K562 (cell line): ENCODE results near the gene NUP205. TPM values are rescaled to one million over a fixed set of nuclear protein-coding genes. Genes with fewer than 3 reads are reported as not detected.

ENCODE experiments used
- ATAC-seq: fragments of 200-7000 bp; cut with Tn5 transposase; 3 replicates; pipeline ENCODE4 v1.9.1; 2020; ENCODE audit warnings: moderate library complexity
- BruUV-seq: library from RNA; stranded (reverse); fragments of 400-500 nt; replicated peaks from 2 replicates; lab custom pipeline; 2021; lab: Mats Ljungman, UMichigan
- CTCF ChIA-PET: fragments of 300-600 bp; formaldehyde crosslinking; extraction: SDS; loops from one replicate; lab custom pipeline; 2021; ENCODE audit warnings: low intra/inter-chr PET ratio; lab: Yijun Ruan, JAX
- POLR2A ChIA-PET: fragments of 300-600, 350-650 bp; sonication (Branson Sonifier 250); formaldehyde crosslinking; extraction: SDS; loops from one replicate; lab custom pipeline; 2021; ENCODE audit warnings: antibody characterized with exemption, inconsistent platforms; lab: Yijun Ruan, JAX
- DNase-seq, 4 experiments: peaks; one replicate each; pipeline versions ENCODE4 v3.0.0 to v3.0.0-alpha.2; 2011 to 2018; ENCODE audit warnings: low spot score in 3 of 4, mixed read lengths in 3 of 4; ENCODE audit errors: extremely low read depth in 1 of 4
- FAIRE-seq: peaks from 2 replicates; lab custom pipeline; 2011; peaks lifted over from hg19 to GRCh38; lab: Jason Lieb, UNC
- H2AFZ ChIP-seq: 2 replicates; pipeline ENCODE4 v1.6.0; 2011; ENCODE audit warnings: low read depth, low read length, control low read depth, inconsistent platforms
- H3K27ac ChIP-seq: fragments of 200-600 bp; 3 replicates; pipeline ENCODE4 v1.8.0; 2011; ENCODE audit warnings: low read depth, mild to moderate bottlenecking, control low read depth, inconsistent platforms, low read length, moderate library complexity, mixed read lengths; ENCODE audit errors: extremely low read depth
- H3K27me3 ChIP-seq, 2 experiments: fragments of 300-600 bp in 1 of 2; 2 replicates in 1 of 2; 3 replicates in 1 of 2; pipeline versions ENCODE4 v1.6.0 to v1.8.0; 2011; ENCODE audit warnings: inconsistent platforms in 2 of 2, low read length in 2 of 2, mild to moderate bottlenecking in 1 of 2, mixed read lengths in 1 of 2, moderate library complexity in 1 of 2; ENCODE audit not compliant: control insufficient read depth in 2 of 2, insufficient read depth in 2 of 2
- H3K36me3 ChIP-seq: fragments of 300-600 bp; 3 replicates; pipeline ENCODE4 v1.8.0; 2011; ENCODE audit warnings: mild to moderate bottlenecking, low read length, inconsistent platforms; ENCODE audit not compliant: control insufficient read depth, insufficient read depth
- H3K4me1 ChIP-seq, 2 experiments: fragments of 200-600 bp in 1 of 2; replicated peaks in 1 of 2; 2 replicates in 1 of 2; 3 replicates in 1 of 2; pipeline versions ENCODE4 v1.5.1 to v1.8.0; 2011; ENCODE audit warnings: inconsistent platforms in 2 of 2, low read length in 2 of 2, mild to moderate bottlenecking in 1 of 2, mixed read lengths in 1 of 2, moderate library complexity in 1 of 2; ENCODE audit not compliant: control insufficient read depth in 2 of 2, insufficient read depth in 2 of 2
- H3K4me2 ChIP-seq: 2 replicates; pipeline ENCODE4 v1.6.1; 2011; ENCODE audit warnings: low read length, control low read depth, inconsistent platforms, mixed read lengths; ENCODE audit not compliant: insufficient read depth
- H3K4me3 ChIP-seq: fragments of 200-600 bp; sonication (generic), shearing (Covaris generic); 2 replicates; pipeline ENCODE4 v1.5.1; 2016; ENCODE audit warnings: control low read depth, inconsistent platforms
- H3K79me2 ChIP-seq: fragments of 200-600 bp; 3 replicates; pipeline ENCODE4 v1.8.0; 2011; ENCODE audit warnings: low read length, inconsistent platforms; ENCODE audit not compliant: control insufficient read depth, insufficient read depth
- H3K9ac ChIP-seq, 2 experiments: 2 replicates each; pipeline versions ENCODE4 v1.6.0 to v1.6.1; 2011; ENCODE audit warnings: low read depth in 2 of 2, low read length in 2 of 2, control low read depth in 1 of 2, inconsistent platforms in 1 of 2, mild to moderate bottlenecking in 1 of 2, mixed read lengths in 1 of 2; ENCODE audit not compliant: insufficient read depth in 1 of 2
- H3K9me1 ChIP-seq: one replicate; pipeline ENCODE4 v1.6.0; 2011; ENCODE audit warnings: inconsistent platforms, mild to moderate bottlenecking, low read length, moderate library complexity; ENCODE audit not compliant: control insufficient read depth, insufficient read depth
- H3K9me3 ChIP-seq: replicated peaks from 2 replicates; pipeline ENCODE4 v1.5.1; 2011; ENCODE audit warnings: low read depth, low read length, inconsistent platforms; ENCODE audit not compliant: control insufficient read depth, insufficient read depth
- H4K20me1 ChIP-seq: replicated peaks from 2 replicates; pipeline ENCODE4 v1.6.1; 2011; ENCODE audit warnings: low read length, inconsistent platforms, mixed read lengths; ENCODE audit not compliant: control insufficient read depth, insufficient read depth
- DMBX1 ChIP-seq: fragments of 250-450 bp; sonication (Bioruptor Pico); IDR thresholded peaks from 2 replicates; pipeline ENCODE4 v1.8.0; 2022; ENCODE audit warnings: inconsistent platforms, mild to moderate bottlenecking, moderate library complexity, borderline replicate concordance
- KLF10 ChIP-seq: fragments of 250-450 bp; sonication (Bioruptor Pico); IDR thresholded peaks from 2 replicates; pipeline ENCODE4 v1.6.1; 2021; ENCODE audit warnings: matching md5 sums
- MITF ChIP-seq: IDR thresholded peaks from 2 replicates; pipeline ENCODE4 v1.6.1; 2014; ENCODE audit warnings: antibody characterized with exemption
- MYC ChIP-seq, 2 experiments: fragments of 250-450 bp in 1 of 2; sonication (Bioruptor Pico) in 1 of 2; IDR thresholded peaks; 2 replicates each; pipeline versions ENCODE4 v1.5.1 to v1.6.1; 2012 to 2021; ENCODE audit warnings: low read depth in 2 of 2, borderline replicate concordance in 1 of 2, improper control_type of control experiment in 1 of 2, low read length in 1 of 2, mild to moderate bottlenecking in 1 of 2, moderate library complexity in 1 of 2
- OTX1 ChIP-seq: fragments of 450-650 bp; formaldehyde crosslinking; IDR thresholded peaks from 2 replicates; pipeline ENCODE4 v1.4.0; 2022; ENCODE audit warnings: mild to moderate bottlenecking
- SMARCB1 ChIP-seq: IDR thresholded peaks from 2 replicates; pipeline ENCODE4 v1.6.1; 2011; ENCODE audit warnings: improper control_type of control experiment, low read depth; ENCODE audit not compliant: insufficient read length
- ZBTB33 ChIP-seq: sonication (generic); formaldehyde crosslinking; IDR thresholded peaks from 2 replicates; pipeline ENCODE4 v1.8.1; 2023; ENCODE audit warnings: mild to moderate bottlenecking, missing genetic modification reagents
- ZBTB49 ChIP-seq: sonication (generic); formaldehyde crosslinking; IDR thresholded peaks from 2 replicates; pipeline ENCODE4 v1.8.0; 2022; ENCODE audit warnings: missing genetic modification reagents, mild to moderate bottlenecking, borderline replicate concordance
- ZBTB8A ChIP-seq: fragments of 450-650 bp; IDR thresholded peaks from 2 replicates; pipeline ENCODE4 v1.6.1; 2018; ENCODE audit warnings: mild to moderate bottlenecking, moderate library complexity; ENCODE audit not compliant: partially characterized antibody
- ZNF41 ChIP-seq: fragments of 250-450 bp; sonication (Bioruptor Pico); conservative IDR thresholded peaks from 2 replicates; pipeline ENCODE4 v1.4.0; 2020; ENCODE audit warnings: mild to moderate bottlenecking
- ZNF740 ChIP-seq, 3 experiments: fragments of 200-800 bp in 1 of 3; sonication (Bioruptor generic) in 1 of 3; sonication (generic) in 1 of 3; formaldehyde crosslinking in 1 of 3; IDR thresholded peaks; 2 replicates each; pipeline versions ENCODE4 v1.6.1 to v1.8.0; 2016 to 2022; ENCODE audit warnings: mild to moderate bottlenecking in 2 of 3, missing compliant biosample characterization in 2 of 3, missing genetic modification characterization in 2 of 3, missing genetic modification reagents in 1 of 3
- WGBS: fragments of 100-300 bp; shearing (Covaris generic); methylation state at CpG from one replicate; pipeline ENCODE4 v1.1.6; 2016; ENCODE audit warnings: low coverage, mixed read lengths; ENCODE audit not compliant: insufficient coverage; ENCODE audit errors: missing lambda C conversion rate; 5-methylcytosine and 5-hydroxymethylcytosine counted together
- in situ Hi-C: fragments of 300-500 bp; cut with MboI; formaldehyde crosslinking; loops from 4 replicates; pipeline ENCODE4 v1.15.0; 2018; ENCODE audit warnings: inconsistent platforms, mixed read lengths
- intact Hi-C: fragments of 100-400 bp; cut with micrococcal nuclease; formaldehyde crosslinking; loops from 2 replicates; pipeline ENCODE4 v1.14.2; 2022
- polyA plus RNA-seq, 8 experiments: library from polyadenylated mRNA; depleted of rRNA in 4 of 8; stranded (reverse) in 5 of 8; unstranded in 3 of 8; fragments of >200 nt; fragmentation: Nextera tagmentation in 2 of 8; fragmentation: Illumina TruSeq in 1 of 8; extraction: Ambion mirVana in 2 of 8; extraction: Trizol in 1 of 8; gene quantifications; 2 replicates each; pipeline versions ENCODE4 v1.2.1 to v1.2.3, GENCODE V29; 2011 to 2014; ENCODE audit warnings: inconsistent platforms in 1 of 8, missing spikeins in 1 of 8
- total RNA-seq, 7 experiments: library from RNA; depleted of rRNA in 6 of 7; stranded (reverse); fragments of >200 nt in 6 of 7; fragmentation: Illumina TruSeq in 2 of 7; extraction: Trizol in 2 of 7; gene quantifications; 2 replicates each; pipeline versions ENCODE4 v1.2.1 to v1.2.3, GENCODE V29; 2011 to 2021; ENCODE audit warnings: low replicate concordance in 1 of 7

Gene NUP205
- total and polyA plus RNA-seq, 9 of the 15 experiments (the other 6 are each of a cell fraction or from before 2014, with no cell fraction given) = 101 to 282 (median 193) TPM

DNA sequence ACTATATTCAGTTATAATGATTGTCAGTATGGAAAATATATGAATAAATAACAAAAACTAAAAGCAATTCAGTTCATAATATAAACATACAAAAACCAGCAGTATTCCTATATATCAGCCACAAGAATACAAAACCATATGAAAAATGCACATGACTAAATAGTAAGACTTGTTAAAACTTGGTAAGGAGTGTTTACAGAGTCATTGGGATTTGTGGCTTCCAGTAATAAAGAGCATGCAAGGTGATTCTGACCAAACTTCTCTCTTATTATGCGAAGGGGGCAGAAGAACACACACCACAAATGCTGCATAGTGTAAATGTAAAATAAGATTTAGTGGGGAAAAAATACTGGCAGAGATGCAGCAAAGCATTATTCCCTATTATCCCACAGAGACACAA is 39.0 kb upstream of the NUP205 start:
- FAIRE-seq = no peak
- no peak overlapping the region for H3K4me2 ChIP-seq
- peak; percentile 4; the same call in 1 of the 3 replicates for ATAC-seq
- ChIA-PET CTCF (no interaction called here), POLR2A (interaction anchor here (0.9 to 2.6 kb wide), 2 partner anchors 11 to 46 kb away, joined by 3 to 15 read pairs; no protein-coding TSS in a partner anchor)
- H3K9ac ChIP-seq = peak overlapping the region in 1 of 2 experiments; percentile 38; a peak in 1 of 4 replicates
- whole genome bisulfite sequencing = 67% methylated on average over 1 of the region's 1 CpG
- in situ Hi-C loops (loop anchor here (5.0 to 10.0 kb wide), 2 partner anchors 39 to 446 kb away; partner anchors contain the start of gene NUP205), intact Hi-C loops (loop anchor here (10.0 kb wide), 1 partner anchor 1646 kb away; no protein-coding TSS in a partner anchor)
- H3K9me3 ChIP-seq = no peaks in the 10 kb centered on the region
- peak overlapping the region; percentile 67; the same call in 2 of the 3 replicates for H3K27ac ChIP-seq
- H4K20me1 ChIP-seq = no peaks in the 10 kb centered on the region
- no peaks in the 10 kb centered on the region for H3K36me3 ChIP-seq
- no peaks in the 10 kb centered on the region for H3K9me1 ChIP-seq
- H3K4me1 ChIP-seq = peaks cover 19 to 21% of the 10 kb centered on the region in 2 experiments
- no peak for DNase-seq
- H2AFZ ChIP-seq = peak overlapping the region; percentile 79
- no peaks in the 10 kb centered on the region for H3K27me3 ChIP-seq
- H3K79me2 ChIP-seq = no peaks in the 10 kb centered on the region
- BruUV-seq = no TSS peak
- no peak overlapping the region for H3K4me3 ChIP-seq
- no peak for TF ChIP-seq ZNF41 (CRISPR knock-in tag)
- 0 out of 2 replicates have a peak, but pooled peaks have one; percentile 9 for TF ChIP-seq ZBTB33 (CRISPR knock-in tag)
- no peak for TF ChIP-seq DMBX1
- no peak for TF ChIP-seq ZBTB8A
- no peak for TF ChIP-seq MITF
- peak; percentile 49 for TF ChIP-seq SMARCB1
- no peak for TF ChIP-seq KLF10 (CRISPR knock-in tag)
- TF ChIP-seq OTX1 = no peak
- TF ChIP-seq ZNF740 (CRISPR knock-in tag; IDR thresholded peaks at IDR 0.05) = 0 out of 2 replicates have a peak, but pooled peaks have one; percentile 5
- TF ChIP-seq ZNF740 (tag; IDR thresholded peaks at IDR 0.05) = no peak
- 0 out of 2 replicates have a peak, but pooled peaks have one; percentile 28 for TF ChIP-seq ZBTB49 (CRISPR knock-in tag)
- no peak for TF ChIP-seq MYC (IDR thresholded peaks at IDR 0.05; ENCODE audit: low read depth, low read length)
- no peak for TF ChIP-seq MYC (CRISPR knock-in tag; IDR thresholded peaks at IDR 0.05; ENCODE audit: borderline replicate concordance, low read depth)
